Keratinocyte (primary cell): ENCODE data around the gene CARM1.

Source experiments
- EZH2 ChIP-seq: IDR thresholded peaks from one replicate; pipeline ENCODE4 v1.6.1; 2012; ENCODE audit warnings: inconsistent platforms, mild to moderate bottlenecking, low read length, moderate library complexity
- TF ChIP-seq, protein P1 (sequence below), 3 experiments: IDR thresholded peaks in 1 of 3; conservative IDR thresholded peaks in 1 of 3; optimal IDR thresholded peaks in 1 of 3; 2 replicates in 2 of 3; 3 replicates in 1 of 3; pipeline versions ENCODE3 to v1.5.1; 2011; ENCODE audit warnings: low read length in 3 of 3, mild to moderate bottlenecking in 3 of 3, moderate library complexity in 2 of 3, control low read depth in 1 of 3, inconsistent platforms in 1 of 3; ENCODE audit not compliant: insufficient read depth in 2 of 3; ENCODE audit errors: extremely low read depth in 1 of 3

- TF ChIP-seq, protein P1, sequence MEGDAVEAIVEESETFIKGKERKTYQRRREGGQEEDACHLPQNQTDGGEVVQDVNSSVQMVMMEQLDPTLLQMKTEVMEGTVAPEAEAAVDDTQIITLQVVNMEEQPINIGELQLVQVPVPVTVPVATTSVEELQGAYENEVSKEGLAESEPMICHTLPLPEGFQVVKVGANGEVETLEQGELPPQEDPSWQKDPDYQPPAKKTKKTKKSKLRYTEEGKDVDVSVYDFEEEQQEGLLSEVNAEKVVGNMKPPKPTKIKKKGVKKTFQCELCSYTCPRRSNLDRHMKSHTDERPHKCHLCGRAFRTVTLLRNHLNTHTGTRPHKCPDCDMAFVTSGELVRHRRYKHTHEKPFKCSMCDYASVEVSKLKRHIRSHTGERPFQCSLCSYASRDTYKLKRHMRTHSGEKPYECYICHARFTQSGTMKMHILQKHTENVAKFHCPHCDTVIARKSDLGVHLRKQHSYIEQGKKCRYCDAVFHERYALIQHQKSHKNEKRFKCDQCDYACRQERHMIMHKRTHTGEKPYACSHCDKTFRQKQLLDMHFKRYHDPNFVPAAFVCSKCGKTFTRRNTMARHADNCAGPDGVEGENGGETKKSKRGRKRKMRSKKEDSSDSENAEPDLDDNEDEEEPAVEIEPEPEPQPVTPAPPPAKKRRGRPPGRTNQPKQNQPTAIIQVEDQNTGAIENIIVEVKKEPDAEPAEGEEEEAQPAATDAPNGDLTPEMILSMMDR (optimal IDR thresholded peaks at IDR 0.05 in 1 of 3, IDR thresholded peaks at IDR 0.05 in 1 of 3, conservative IDR thresholded peaks at IDR 0.05 in 1 of 3; ENCODE audit: extremely low read depth in 1 of 3, insufficient read depth in 2 of 3, low read length in 3 of 3), result peak; percentile 78 to 92 (median 80)
- TF ChIP-seq EZH2, result no peak
Measured at GRCh38 chr19:10858204-10858828, 13.0 kb upstream of the CARM1 start.
